Mesenteric fat pad (tissue), 1 donor: ENCODE data around the gene UBE2D3. TPM values are rescaled to one million over a fixed set of nuclear protein-coding genes. Genes with fewer than 3 reads are reported as not detected.
"Not testable (repeated sequence)": the region's sequence is repeated elsewhere in the genome, so short reads cannot be mapped to it uniquely, and the experiment has no call there.

Experiments used
- DNase-seq: peaks from one replicate; pipeline ENCODE4 v3.0.0-alpha.2; 2020; ENCODE audit warnings: low spot score
- total RNA-seq: library from RNA; stranded (reverse); fragmentation: NEBNext Ultra II Directional; extraction: Animal tissue kit (Norgen Biotek cat#: 25700); gene quantifications from one replicate; pipeline ENCODE4 v1.2.1, GENCODE V29; 2021
- donor health status: DM: yes; HTN: yes; CAD: no.

UBE2D3 gene
- total RNA-seq, 1 donor from 2014 or later: 316 TPM

- DNase-seq: no peak
Observed at GRCh38 chr4:102832105-102832504, 4.8 kb upstream of the UBE2D3 start.

DNA sequence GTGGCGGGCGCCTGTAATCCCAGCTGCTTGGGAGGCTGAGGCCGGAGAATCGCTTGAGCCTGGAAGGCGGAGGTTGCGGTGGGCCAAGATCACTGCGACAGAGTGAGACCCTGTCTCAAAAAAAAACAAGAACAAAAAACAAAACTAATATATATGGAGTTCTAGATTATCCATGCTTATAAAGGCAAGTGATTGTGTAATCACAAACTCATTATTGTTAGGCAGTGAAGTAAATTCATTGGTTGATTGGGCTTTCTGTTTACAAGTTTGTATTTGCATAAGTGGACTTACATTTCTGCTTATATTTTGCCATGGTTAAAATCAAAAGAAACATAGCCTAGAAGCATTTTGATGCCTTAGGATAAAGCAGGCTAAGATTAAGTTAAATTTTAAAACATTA is 2.5 kb upstream of the UBE2D3 start:
- no peak for DNase-seq

DNA sequence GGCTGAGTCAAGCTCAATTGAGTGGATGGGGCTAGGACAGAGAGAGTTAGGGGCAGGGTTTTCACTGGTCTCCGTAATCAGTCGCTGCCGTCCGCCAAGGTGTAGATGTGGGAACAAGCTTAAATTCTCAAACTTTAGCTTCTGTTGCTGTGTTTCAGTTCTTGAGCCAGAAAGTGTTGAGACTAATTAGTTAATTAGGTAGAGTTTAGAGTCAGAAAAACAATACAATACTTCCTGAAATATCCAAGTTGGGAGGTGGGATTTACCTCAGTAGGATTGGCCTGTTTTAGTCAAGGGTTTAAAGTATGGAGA is 1.1 kb upstream of the UBE2D3 start:
- DNase-seq: no peak

GRCh38 chr4:102827674-102828496 is 534 bp upstream of the UBE2D3 start:
- DNase-seq: peak; percentile 97

- DNase-seq: no peak
Observed at GRCh38 chr4:102826105-102826889, 1.1 kb downstream of the UBE2D3 start.

DNA sequence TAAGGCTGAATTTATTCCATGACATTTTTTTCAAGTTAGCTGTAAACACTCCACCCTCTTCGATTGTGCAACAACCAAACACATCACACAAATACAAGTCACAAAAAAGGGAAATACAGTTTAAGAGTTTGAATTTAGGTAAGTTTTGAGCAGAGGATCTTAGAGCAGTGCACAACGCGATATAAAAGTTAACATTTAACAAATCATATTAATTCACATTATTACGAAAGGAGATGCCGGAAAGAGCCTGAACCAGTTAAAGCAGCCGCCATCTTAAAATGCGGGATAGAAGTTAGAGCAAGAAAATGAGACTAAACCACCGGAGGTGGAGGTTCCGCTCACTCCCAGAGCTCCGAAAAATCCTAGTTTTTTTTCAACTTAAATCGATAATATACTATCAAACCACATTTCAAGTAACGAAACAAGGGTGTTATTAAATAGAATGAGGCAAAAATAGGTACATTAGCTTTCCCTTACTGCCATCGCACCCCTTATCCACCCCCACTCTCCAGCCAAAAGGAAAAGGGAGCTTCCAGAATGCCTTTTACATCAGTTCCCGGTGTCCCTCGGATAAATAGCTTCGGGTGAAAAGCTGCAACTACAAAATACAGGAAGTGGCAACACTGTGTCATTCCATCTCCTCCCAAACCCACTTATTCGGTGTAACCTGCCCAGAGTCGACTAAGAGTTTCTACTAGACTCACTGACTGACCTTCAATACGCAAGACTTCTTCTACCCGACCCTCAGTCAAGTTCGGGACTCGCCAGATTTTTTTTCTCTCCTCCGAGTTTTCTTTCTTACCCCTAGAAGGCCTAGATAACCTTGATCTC is 1.9 kb downstream of the UBE2D3 start:
- no peak for DNase-seq

DNA sequence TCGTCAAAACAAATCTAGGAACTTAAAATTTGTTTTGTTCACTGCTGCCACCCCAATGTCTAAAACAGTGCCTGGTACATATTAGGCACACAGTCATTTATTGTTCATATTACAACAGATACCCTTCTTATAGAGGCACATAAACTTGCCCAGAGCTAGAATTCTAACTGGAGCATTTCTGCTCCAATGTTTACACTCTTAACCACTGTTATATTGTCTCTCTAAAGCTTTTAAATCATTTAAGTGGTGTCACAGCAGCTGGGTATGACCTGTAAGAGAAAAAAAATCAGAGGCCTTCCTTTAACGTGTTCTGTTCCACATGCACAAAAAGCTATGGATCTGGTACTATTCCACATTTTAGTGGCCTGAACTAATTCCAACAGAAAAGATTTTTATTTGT is 3.0 kb downstream of the UBE2D3 start:
- no peak for DNase-seq

- no peak for DNase-seq
Observed at GRCh38 chr4:102823897-102824296, 3.5 kb downstream of the UBE2D3 start.

DNA sequence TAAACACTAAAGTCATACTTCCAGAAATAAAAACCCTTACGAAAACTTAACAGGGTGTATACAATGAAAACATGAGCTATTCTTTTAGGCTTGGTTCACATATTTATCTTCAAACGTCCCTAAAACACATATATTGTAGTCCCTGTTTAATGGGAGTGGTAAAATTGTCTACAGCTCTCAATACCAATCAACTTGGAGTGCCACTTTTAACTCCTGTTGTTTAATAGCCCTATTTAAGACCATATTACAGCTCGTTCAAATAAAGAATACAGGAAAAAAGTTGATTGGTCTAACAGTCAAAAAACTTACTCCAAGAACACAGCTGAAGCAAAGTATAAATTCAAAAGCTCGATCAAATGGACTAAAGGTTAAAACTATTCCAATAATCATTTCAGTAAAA is 3.9 kb downstream of the UBE2D3 start:
- no peak for DNase-seq

- DNase-seq: no peak
Observed at GRCh38 chr4:102819588-102820365, 7.6 kb downstream of the UBE2D3 start.

GRCh38 chr4:102819100-102819499 is 8.3 kb downstream of the UBE2D3 start:
- DNase-seq: not testable (repeated sequence)

- DNase-seq: no peak
Observed at GRCh38 chr4:102817613-102818268, 9.6 kb downstream of the UBE2D3 start.

DNA sequence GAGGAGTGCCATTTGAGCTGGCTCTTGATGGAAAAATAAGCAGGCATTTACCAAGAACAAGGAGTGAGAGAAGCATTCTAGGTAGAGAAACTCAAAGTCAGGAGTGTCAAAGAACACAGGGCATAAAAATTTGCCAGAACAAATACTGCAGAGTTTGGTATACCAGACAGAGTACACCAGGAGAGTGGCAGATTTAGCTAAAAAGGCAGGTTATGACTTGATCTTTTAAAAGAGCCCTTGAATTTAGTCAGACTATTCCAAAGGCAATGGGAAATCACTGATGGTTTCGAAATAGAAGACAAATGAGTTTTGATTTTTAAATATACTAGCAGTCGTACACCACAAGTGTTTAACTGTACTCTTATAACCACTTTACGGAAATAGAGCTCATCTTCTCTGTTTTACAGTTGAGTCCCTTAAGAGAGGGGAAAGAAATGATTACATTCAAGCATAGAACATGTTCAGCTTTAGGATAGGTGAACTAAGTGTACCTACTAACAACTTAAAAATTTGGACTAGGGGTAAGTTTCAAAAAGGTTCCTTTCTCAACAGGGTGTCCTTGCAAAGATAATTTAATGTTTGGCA is 10.2 kb downstream of the UBE2D3 start:
- DNase-seq: no peak

GRCh38 chr4:102815981-102816380 is 11.4 kb downstream of the UBE2D3 start:
- DNase-seq: no peak

DNA sequence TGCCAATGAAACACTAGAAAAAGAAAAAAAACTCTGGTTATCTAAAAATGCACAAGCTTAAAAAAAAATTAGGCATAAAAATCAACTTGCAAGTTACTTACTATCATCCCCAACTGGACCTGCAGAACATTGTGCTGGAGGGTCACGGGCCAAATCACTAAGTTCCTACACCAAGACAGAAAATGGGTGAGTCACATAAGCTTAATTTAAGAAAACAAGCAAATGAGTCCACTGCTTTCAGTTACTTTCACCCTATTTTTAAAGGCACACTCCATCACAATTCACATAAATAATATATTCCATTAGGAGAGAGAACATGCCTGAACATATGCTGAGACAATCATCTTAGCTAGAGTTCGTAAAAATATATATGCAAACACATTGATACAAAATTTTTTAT is 17.7 kb downstream of the UBE2D3 start:
- DNase-seq: no peak

DNA sequence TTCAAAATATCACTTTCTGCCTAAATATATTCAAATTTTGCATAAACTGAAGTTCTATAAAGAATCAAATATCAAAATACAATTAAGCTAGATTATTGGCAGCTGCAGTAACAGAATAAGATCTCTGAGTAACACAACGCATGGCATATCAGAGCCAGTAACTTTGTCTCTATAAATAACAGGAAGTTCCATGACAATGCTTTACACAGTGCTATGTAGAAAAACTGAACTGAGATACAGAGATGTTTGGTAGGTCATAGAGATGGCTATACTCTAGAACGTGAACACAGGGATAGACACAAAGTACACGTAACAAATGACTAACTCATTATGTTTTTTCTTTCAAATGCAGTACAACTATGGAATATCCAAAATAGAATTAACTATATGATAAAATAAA is 18.2 kb downstream of the UBE2D3 start:
- no peak for DNase-seq

DNA sequence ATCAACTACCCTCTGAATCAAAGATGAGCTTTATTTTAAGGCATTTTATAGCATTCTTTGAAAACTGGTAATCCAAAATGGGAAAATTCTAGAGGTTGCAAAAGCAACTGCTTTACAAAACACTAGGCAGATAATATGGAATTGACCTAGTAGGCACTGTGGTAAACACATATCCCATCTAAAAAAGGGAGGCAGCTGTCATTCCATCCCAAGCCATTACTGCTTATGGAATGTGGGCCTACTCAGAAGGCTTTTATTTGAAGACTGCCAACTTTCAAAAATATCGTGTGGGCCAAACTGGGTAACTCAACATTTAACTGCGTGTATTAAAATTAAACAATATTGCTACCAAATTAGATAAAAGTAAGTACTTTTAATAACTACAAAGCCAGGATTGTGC is 19.3 kb downstream of the UBE2D3 start:
- no peak for DNase-seq

GRCh38 chr4:102807345-102807744 is 20.0 kb downstream of the UBE2D3 start:
- no peak for DNase-seq

DNA sequence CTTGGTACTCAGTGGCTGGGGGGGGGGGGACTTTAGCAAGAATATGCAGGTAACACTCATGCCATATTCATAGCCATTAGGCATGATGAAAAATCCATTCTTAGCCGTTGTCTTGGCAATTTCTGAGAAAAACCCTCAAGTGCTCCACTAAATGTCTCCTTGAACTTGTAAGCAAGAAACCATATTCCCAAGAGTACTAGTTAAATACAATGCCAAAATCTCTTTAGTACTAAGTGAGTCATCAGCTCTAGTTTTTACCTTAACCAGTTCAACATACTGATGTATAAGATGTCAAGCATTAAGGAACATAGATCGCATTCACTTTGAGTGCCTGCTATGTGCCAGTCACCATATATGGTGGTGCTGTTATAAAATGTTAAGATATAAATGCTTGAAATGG is 27.5 kb downstream of the UBE2D3 start:
- no peak for DNase-seq

DNA sequence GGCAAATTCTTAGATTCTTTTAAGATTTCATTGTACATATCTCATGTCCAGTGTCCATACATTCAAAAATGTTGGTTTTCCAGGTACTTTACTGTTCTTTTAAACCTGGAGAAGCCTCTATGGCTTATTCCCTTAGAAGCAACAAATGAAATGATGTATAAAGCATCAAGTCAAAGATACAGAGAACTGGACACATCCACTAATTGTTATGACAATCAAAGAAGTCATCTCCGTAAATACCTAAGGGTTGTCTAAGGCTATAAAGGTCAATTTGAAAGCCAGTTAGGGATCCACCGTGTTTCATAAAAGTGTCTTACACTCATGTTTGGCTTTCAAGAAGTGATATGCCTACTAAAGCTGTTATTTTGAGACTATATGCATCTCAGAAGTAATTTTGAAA is 32.4 kb downstream of the UBE2D3 start:
- no peak for DNase-seq
